HepG2 (cell line): Measurements from ENCODE around the gene DYSF. TPM values are rescaled to one million over a fixed set of nuclear protein-coding genes. Genes with fewer than 3 reads are reported as not detected.

Experiments used
- ATAC-seq: fragments of 200-7000 bp; cut with Tn5 transposase; 3 replicates; pipeline ENCODE4 v1.9.1; 2020; ENCODE audit warnings: mild to moderate bottlenecking, moderate library complexity
- BruUV-seq: library from RNA; stranded (reverse); fragments of 400-500 nt; replicated peaks from 2 replicates; lab custom pipeline; 2021; lab: Mats Ljungman, UMichigan
- CTCF ChIA-PET: fragments of 300-600 bp; formaldehyde crosslinking; extraction: SDS; loops from one replicate; lab custom pipeline; 2021; ENCODE audit warnings: low total read pairs, inconsistent platforms, low intra/inter-chr PET ratio; lab: Yijun Ruan, JAX
- POLR2A ChIA-PET: fragments of 350-600 bp; sonication (Branson Sonifier 250); formaldehyde crosslinking; loops from one replicate; lab custom pipeline; 2020; ENCODE audit warnings: antibody characterized with exemption, inconsistent platforms; lab: Yijun Ruan, JAX
- DNase-seq: peaks from one replicate; pipeline ENCODE4 v3.0.0-alpha.2; 2015; ENCODE audit warnings: low spot score
- FAIRE-seq: peaks from 3 replicates; lab custom pipeline; 2011; peaks lifted over from hg19 to GRCh38; lab: Jason Lieb, UNC
- H2AFZ ChIP-seq: one replicate; pipeline ENCODE4 v1.6.1; 2011; ENCODE audit warnings: low read length, inconsistent platforms
- H3K27ac ChIP-seq: fragments of 300-600 bp; 3 replicates; pipeline ENCODE4 v1.8.0; 2011; ENCODE audit warnings: mixed run types, mild to moderate bottlenecking, mixed read lengths, low read length, inconsistent platforms; ENCODE audit not compliant: insufficient read depth; ENCODE audit errors: extremely low read length
- H3K27me3 ChIP-seq, 2 experiments: fragments of 200-600 bp in 1 of 2; 2 replicates in 1 of 2; 3 replicates in 1 of 2; pipeline versions ENCODE4 v1.6.0 to v1.8.0; 2011; ENCODE audit warnings: low read length in 2 of 2, mild to moderate bottlenecking in 2 of 2, moderate library complexity in 2 of 2, inconsistent platforms in 1 of 2; ENCODE audit not compliant: insufficient read depth in 2 of 2, control insufficient read depth in 1 of 2
- H3K36me3 ChIP-seq, 2 experiments: fragments of 200-600 bp in 1 of 2; replicated peaks in 1 of 2; 2 replicates in 1 of 2; 3 replicates in 1 of 2; pipeline versions ENCODE4 v1.5.1 to v1.8.0; 2011; ENCODE audit warnings: low read length in 2 of 2, inconsistent platforms in 1 of 2; ENCODE audit not compliant: insufficient read depth in 2 of 2, control insufficient read depth in 1 of 2
- H3K4me1 ChIP-seq: 2 replicates; pipeline ENCODE4 v1.5.1; 2012; ENCODE audit warnings: low read length, inconsistent platforms; ENCODE audit not compliant: insufficient read depth
- H3K4me2 ChIP-seq: 2 replicates; pipeline ENCODE4 v1.6.0; 2011; ENCODE audit warnings: low read depth, low read length, inconsistent platforms
- H3K4me3 ChIP-seq, 3 experiments: fragments of 200-600 bp in 1 of 3; sonication (generic), shearing (Covaris generic) in 1 of 3; replicated peaks in 1 of 3; 2 replicates each; pipeline ENCODE4 v1.5.1; 2011 to 2016; ENCODE audit warnings: low read length in 3 of 3, inconsistent platforms in 2 of 3, low read depth in 2 of 3, mild to moderate bottlenecking in 2 of 3, control low read depth in 1 of 3, mixed read lengths in 1 of 3; ENCODE audit not compliant: insufficient read depth in 1 of 3
- H3K79me2 ChIP-seq: one replicate; pipeline ENCODE4 v1.6.1; 2011; ENCODE audit warnings: low read length, inconsistent platforms; ENCODE audit not compliant: insufficient read depth
- H3K9ac ChIP-seq: 2 replicates; pipeline ENCODE4 v1.6.0; 2011; ENCODE audit warnings: mild to moderate bottlenecking, low read depth, low read length, inconsistent platforms; ENCODE audit not compliant: insufficient read depth
- H3K9me3 ChIP-seq: 2 replicates; pipeline ENCODE4 v1.5.1; 2012; ENCODE audit warnings: mild to moderate bottlenecking, low read length
- H4K20me1 ChIP-seq: 2 replicates; pipeline ENCODE4 v1.6.0; 2011; ENCODE audit warnings: inconsistent platforms, mild to moderate bottlenecking, low read length, moderate library complexity; ENCODE audit not compliant: insufficient read depth
- ATAD3A ChIP-seq: sonication (generic); formaldehyde crosslinking; IDR thresholded peaks from 2 replicates; pipeline ENCODE4 v1.4.0; 2020; ENCODE audit warnings: missing genetic modification reagents
- CBX5 ChIP-seq: sonication (generic); formaldehyde crosslinking; IDR thresholded peaks from 2 replicates; pipeline ENCODE4 v1.4.0; 2020; ENCODE audit warnings: missing genetic modification reagents, borderline replicate concordance
- EHMT2 ChIP-seq: fragments of 200-600 bp; sonication (generic); IDR thresholded peaks from 2 replicates; pipeline ENCODE4 v1.7.0; 2017; ENCODE audit warnings: antibody characterized with exemption, low read depth, low read length, borderline replicate concordance
- HHEX ChIP-seq: IDR thresholded peaks from 2 replicates; pipeline ENCODE4 v1.6.1; 2016; ENCODE audit warnings: control low read depth
- IRX3 ChIP-seq: sonication (generic); formaldehyde crosslinking; IDR thresholded peaks from 2 replicates; pipeline ENCODE4 v1.8.1; 2023; ENCODE audit warnings: mild to moderate bottlenecking, low read depth, missing genetic modification reagents, borderline replicate concordance
- NFE2 ChIP-seq: sonication (generic); formaldehyde crosslinking; IDR thresholded peaks from 2 replicates; pipeline ENCODE4 v1.4.0; 2020; ENCODE audit warnings: missing genetic modification reagents
- POLR2AphosphoS5 ChIP-seq: IDR thresholded peaks from 2 replicates; pipeline ENCODE4 v1.6.1; 2012; ENCODE audit warnings: low read depth, low read length
- RAD21 ChIP-seq: fragments of 450-650 bp; formaldehyde crosslinking; IDR thresholded peaks from 2 replicates; pipeline ENCODE4 v1.5.0; 2020; ENCODE audit warnings: mild to moderate bottlenecking
- SMC3 ChIP-seq: IDR thresholded peaks from 2 replicates; pipeline ENCODE4 v1.6.1; 2011; ENCODE audit warnings: low read length, improper control_type of control experiment
- SPEN ChIP-seq: sonication (generic); formaldehyde crosslinking; IDR thresholded peaks from 2 replicates; pipeline ENCODE4 v1.5.1; 2020; ENCODE audit warnings: low read depth, mild to moderate bottlenecking, missing genetic modification reagents
- STAG1 ChIP-seq: sonication (generic); formaldehyde crosslinking; IDR thresholded peaks from 2 replicates; pipeline ENCODE4 v1.4.0; 2020; ENCODE audit warnings: missing genetic modification reagents
- U2AF2 ChIP-seq: fragments of 200-400 bp; formaldehyde crosslinking; IDR thresholded peaks from 2 replicates; pipeline ENCODE4 v1.6.1; 2017; ENCODE audit warnings: low read depth, mild to moderate bottlenecking, low read length
- ZC3H13 ChIP-seq: sonication (generic); formaldehyde crosslinking; IDR thresholded peaks from 2 replicates; pipeline ENCODE4 v1.8.1; 2023; ENCODE audit warnings: mild to moderate bottlenecking, missing genetic modification reagents, moderate library complexity
- WGBS: methylation state at CpG from one replicate; pipeline ENCODE4 v1.1.6; 2017; ENCODE audit warnings: low lambda C conversion rate; 5-methylcytosine and 5-hydroxymethylcytosine counted together
- in situ Hi-C: cut with HindIII; loops from 2 replicates; pipeline ENCODE4 v1.10.0; 2017; ENCODE audit warnings: low pct_unique_long_range_greater_than_20kb; ENCODE audit not compliant: extremely low pct_ligation_motif_present
- intact Hi-C: fragments of 100-400 bp; cut with micrococcal nuclease; formaldehyde crosslinking; loops from one replicate; pipeline ENCODE4 v1.10.0; 2022; ENCODE audit not compliant: unreplicated experiment
- polyA plus RNA-seq, 8 experiments: library from polyadenylated mRNA; depleted of rRNA in 3 of 8; stranded (reverse) in 7 of 8; unstranded in 1 of 8; fragments of >200 nt; fragmentation: Illumina TruSeq in 4 of 8; extraction: Trizol in 4 of 8; gene quantifications; 2 replicates each; pipeline versions ENCODE4 v1.2.1 to v1.2.3, GENCODE V29; 2011 to 2016; ENCODE audit warnings: low read depth in 4 of 8, missing spikeins in 1 of 8, mixed read lengths in 1 of 8; ENCODE audit not compliant: insufficient read depth in 1 of 8
- total RNA-seq, 5 experiments: library from RNA; depleted of rRNA; stranded (reverse); fragments of >200 nt; fragmentation: Illumina TruSeq; extraction: Trizol; gene quantifications; 2 replicates each; pipeline ENCODE4 v1.2.3, GENCODE V29; 2016; ENCODE audit warnings: low read depth in 1 of 5
- TF ChIP-seq, protein P1 (sequence below): sonication (generic); formaldehyde crosslinking; IDR thresholded peaks from 2 replicates; pipeline ENCODE4 v1.5.0; 2020; ENCODE audit warnings: mild to moderate bottlenecking, missing genetic modification reagents, moderate library complexity

Gene DYSF
- total and polyA plus RNA-seq, 2 of the 13 experiments (the other 11 are each of a cell fraction or from before 2014, with no cell fraction given): 0.15 to 2.4 TPM

DNA sequence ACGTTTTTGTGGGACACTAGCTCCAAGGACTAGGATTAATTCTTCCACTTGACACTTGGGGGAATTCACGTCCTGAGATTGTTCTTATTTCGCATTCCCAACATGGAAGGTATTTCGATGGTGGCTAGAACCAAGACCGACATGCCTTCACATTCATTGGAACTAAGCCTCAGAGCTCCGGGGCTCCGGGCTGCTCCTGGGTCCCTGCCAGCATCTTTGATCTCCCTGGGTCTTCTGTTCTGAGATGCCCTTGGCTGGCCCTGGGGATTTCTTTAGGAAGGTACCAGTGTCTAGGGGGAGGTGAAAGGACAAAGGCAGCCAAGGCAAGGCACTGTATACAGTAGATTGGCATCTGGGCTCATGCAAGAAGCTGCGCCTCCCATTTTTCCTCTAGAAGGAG, 76.8 kb downstream of the DYSF start:
- intact Hi-C loops (no loop called here), in situ Hi-C loops (loop anchor here (25.0 kb wide), 2 partner anchors 1207 to 1332 kb away; no protein-coding TSS in a partner anchor)
- no peak for ATAC-seq
- Histone ChIP-seq H4K20me1 (no peaks in the 10 kb centered on the region), H3K79me2 (no peaks in the 10 kb centered on the region), H3K4me2 (no peak overlapping the region), H3K27me3 (peaks cover 0 to 33% of the 10 kb centered on the region in 2 experiments; a peak in 4 of 5 replicates), H3K9ac (no peak overlapping the region), H3K36me3 (no peaks in the 10 kb centered on the region), H3K4me1 (peaks cover 15% of the 10 kb centered on the region), H3K4me3 (no peak overlapping the region), H3K27ac (no peak overlapping the region), H2AFZ (no peak overlapping the region), H3K9me3 (no peaks in the 10 kb centered on the region)
- CTCF ChIA-PET: interaction anchor here (1.1 to 1.4 kb wide), 2 partner anchors 16 to 268 kb away, joined by 3 to 4 read pairs; no protein-coding TSS in a partner anchor
- TF ChIP-seq IRX3 (CRISPR knock-in tag) (no peak), NFE2 (CRISPR knock-in tag) (no peak), SPEN (CRISPR knock-in tag) (no peak), ZC3H13 (no peak), ATAD3A (CRISPR knock-in tag) (no peak)
- FAIRE-seq: no peak
- no peak for DNase-seq
- no TSS peak for BruUV-seq
- POLR2A ChIA-PET: no interaction called here
- WGBS: 64% methylated on average over 8 of the region's 8 CpGs

DNA sequence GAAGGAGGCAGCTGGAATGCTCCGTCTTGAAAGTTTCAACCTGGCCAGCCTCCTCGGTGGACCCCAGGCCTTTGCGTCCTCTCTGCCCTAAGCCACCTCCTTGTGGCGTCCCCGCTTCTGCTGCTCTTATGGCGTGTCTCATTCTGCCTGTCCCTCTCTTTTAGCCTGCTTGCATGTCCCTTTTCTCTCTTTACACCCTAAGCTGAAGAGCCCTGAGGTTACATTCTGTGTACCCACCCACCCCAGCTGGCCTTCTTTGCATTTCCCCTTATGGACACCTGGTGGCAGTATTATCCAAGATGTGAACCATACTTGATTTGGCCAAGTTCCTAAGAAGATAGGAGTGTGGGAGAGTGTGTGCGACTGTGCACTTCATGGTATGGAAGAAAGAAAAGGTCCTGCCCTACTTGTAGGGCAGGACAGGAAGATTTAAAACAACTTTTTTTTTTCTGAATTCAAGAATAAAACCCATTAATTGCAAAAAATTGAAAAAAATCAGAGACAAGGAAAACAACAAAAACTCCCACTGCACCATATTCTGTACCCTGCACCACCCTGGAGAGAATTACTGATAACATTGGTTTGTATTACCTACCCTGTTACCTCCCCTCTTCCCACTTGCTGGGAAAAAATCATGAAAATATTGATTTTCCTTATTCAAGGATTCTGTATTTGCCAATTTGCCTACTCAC, 77.4 kb downstream of the DYSF start:
- H3K27me3 ChIP-seq: peaks cover 0 to 34% of the 10 kb centered on the region in 2 experiments; a peak in 4 of 5 replicates
- DNase-seq: peak; percentile 48
- no peaks in the 10 kb centered on the region for H3K9me3 ChIP-seq
- H3K27ac ChIP-seq: no peak overlapping the region
- TF ChIP-seq, protein P1, sequence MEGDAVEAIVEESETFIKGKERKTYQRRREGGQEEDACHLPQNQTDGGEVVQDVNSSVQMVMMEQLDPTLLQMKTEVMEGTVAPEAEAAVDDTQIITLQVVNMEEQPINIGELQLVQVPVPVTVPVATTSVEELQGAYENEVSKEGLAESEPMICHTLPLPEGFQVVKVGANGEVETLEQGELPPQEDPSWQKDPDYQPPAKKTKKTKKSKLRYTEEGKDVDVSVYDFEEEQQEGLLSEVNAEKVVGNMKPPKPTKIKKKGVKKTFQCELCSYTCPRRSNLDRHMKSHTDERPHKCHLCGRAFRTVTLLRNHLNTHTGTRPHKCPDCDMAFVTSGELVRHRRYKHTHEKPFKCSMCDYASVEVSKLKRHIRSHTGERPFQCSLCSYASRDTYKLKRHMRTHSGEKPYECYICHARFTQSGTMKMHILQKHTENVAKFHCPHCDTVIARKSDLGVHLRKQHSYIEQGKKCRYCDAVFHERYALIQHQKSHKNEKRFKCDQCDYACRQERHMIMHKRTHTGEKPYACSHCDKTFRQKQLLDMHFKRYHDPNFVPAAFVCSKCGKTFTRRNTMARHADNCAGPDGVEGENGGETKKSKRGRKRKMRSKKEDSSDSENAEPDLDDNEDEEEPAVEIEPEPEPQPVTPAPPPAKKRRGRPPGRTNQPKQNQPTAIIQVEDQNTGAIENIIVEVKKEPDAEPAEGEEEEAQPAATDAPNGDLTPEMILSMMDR (CRISPR knock-in tag): peak; percentile 67
- TF ChIP-seq POLR2AphosphoS5: no peak
- peak; percentile 59 for TF ChIP-seq SMC3
- TF ChIP-seq RAD21: peak; percentile 51; the same call in 1 of the 2 replicates
- TF ChIP-seq CBX5: 0 out of 2 replicates have a peak, but pooled peaks have one; percentile 27
- no peak for TF ChIP-seq U2AF2
- TF ChIP-seq STAG1 (CRISPR knock-in tag): peak; percentile 75
- 0 out of 2 replicates have a peak, but pooled peaks have one; percentile 17 for TF ChIP-seq EHMT2
- TF ChIP-seq HHEX: 0 out of 2 replicates have a peak, but pooled peaks have one; percentile 19
- H3K4me3 ChIP-seq: no peak overlapping the region
- BruUV-seq: no TSS peak
- peak; percentile 52 for ATAC-seq
- intact Hi-C loops: no loop called here
- H3K36me3 ChIP-seq: no peaks in the 10 kb centered on the region
- H3K9ac ChIP-seq: no peak overlapping the region
- H4K20me1 ChIP-seq: no peaks in the 10 kb centered on the region
- in situ Hi-C loops: loop anchor here (25.0 kb wide), 2 partner anchors 1207 to 1332 kb away; no protein-coding TSS in a partner anchor
- 72% methylated on average over 7 of the region's 7 CpGs for WGBS
- peak overlapping the region; percentile 10; the same call in 1 of the 2 replicates for H3K4me2 ChIP-seq
- FAIRE-seq: peak; percentile 90
- no peak overlapping the region for H2AFZ ChIP-seq
- ChIA-PET POLR2A (no interaction called here), CTCF (interaction anchor here (1.1 to 1.4 kb wide), 2 partner anchors 15 to 268 kb away, joined by 3 to 4 read pairs; no protein-coding TSS in a partner anchor)
- peaks cover 15% of the 10 kb centered on the region for H3K4me1 ChIP-seq
- no peaks in the 10 kb centered on the region for H3K79me2 ChIP-seq
